A549 (cell line): ENCODE measurements around the gene TNS1. TPM values are rescaled to one million over a fixed set of nuclear protein-coding genes. Genes with fewer than 3 reads are reported as not detected.

ENCODE experiments used
- ATAC-seq, 2 experiments: fragments of 200-7000 bp in 1 of 2; fragments of >200 bp in 1 of 2; cut with Nextera tagmentation in 1 of 2; cut with Tn5 transposase in 1 of 2; 3 replicates each; pipeline versions ENCODE4 v1.8.0 to v1.9.1; 2018 to 2020; ENCODE audit warnings: mild to moderate bottlenecking in 1 of 2, moderate library complexity in 1 of 2
- CTCF ChIA-PET: fragments of 300-600 bp; sonication (Branson Sonifier 250); formaldehyde crosslinking; extraction: SDS; loops from one replicate; lab custom pipeline; 2021; ENCODE audit warnings: antibody characterized with exemption, inconsistent platforms; lab: Yijun Ruan, JAX
- POLR2A ChIA-PET: fragments of 350-600 bp; formaldehyde crosslinking; extraction: SDS; loops from one replicate; lab custom pipeline; 2021; ENCODE audit warnings: antibody characterized with exemption, inconsistent platforms; lab: Yijun Ruan, JAX
- DNase-seq, 2 experiments: peaks; one replicate each; pipeline versions ENCODE4 v3.0.0 to v3.0.0-alpha.2; 2011 to 2016; ENCODE audit warnings: low read depth in 1 of 2, low spot score in 1 of 2
- FAIRE-seq: peaks from 2 replicates; lab custom pipeline; 2011; peaks lifted over from hg19 to GRCh38; lab: Jason Lieb, UNC
- H3K27ac ChIP-seq, 2 experiments: fragments of >200 bp; sonication (Bioruptor Twin); formaldehyde crosslinking; 3 replicates each; pipeline ENCODE4 v1.5.1; 2016 to 2017
- H3K4me1 ChIP-seq: fragments of >200 bp; sonication (Bioruptor Twin); formaldehyde crosslinking; 3 replicates; pipeline ENCODE4 v1.6.1; 2016
- H3K4me2 ChIP-seq: fragments of >200 bp; sonication (Bioruptor Twin); formaldehyde crosslinking; 3 replicates; pipeline ENCODE4 v1.6.1; 2016
- H3K4me3 ChIP-seq: fragments of >200 bp; sonication (Bioruptor Twin); formaldehyde crosslinking; 3 replicates; pipeline ENCODE4 v1.5.1; 2016
- H3K9me3 ChIP-seq: fragments of >200 bp; sonication (Bioruptor Twin); formaldehyde crosslinking; 3 replicates; pipeline ENCODE4 v1.6.1; 2016
- BHLHE40 ChIP-seq: IDR thresholded peaks from 2 replicates; pipeline ENCODE4 v1.6.1; 2012; ENCODE audit warnings: low read depth, low read length, inconsistent platforms
- CBX8 ChIP-seq: fragments of 200-600 bp; sonication (generic); IDR thresholded peaks from 2 replicates; pipeline ENCODE4 v1.6.1; 2016
- EHF ChIP-seq: fragments of 250-450 bp; sonication (Bioruptor Pico); IDR thresholded peaks from 2 replicates; pipeline ENCODE4 v1.5.0; 2020; ENCODE audit warnings: mild to moderate bottlenecking
- ELK1 ChIP-seq: fragments of 150-350 bp; IDR thresholded peaks from 2 replicates; pipeline ENCODE4 v1.6.1; 2014; ENCODE audit warnings: low read depth, mild to moderate bottlenecking, low read length
- EP300 ChIP-seq, 2 experiments: fragments of >200 bp; sonication (Bioruptor Twin); formaldehyde crosslinking; IDR thresholded peaks; 2 replicates in 1 of 2; 3 replicates in 1 of 2; pipeline ENCODE4 v1.6.1; 2016 to 2017
- FOXS1 ChIP-seq: fragments of 250-450 bp; sonication (Bioruptor Pico); IDR thresholded peaks from 2 replicates; pipeline ENCODE4 v1.5.0; 2020; ENCODE audit warnings: mild to moderate bottlenecking, moderate library complexity
- HES2 ChIP-seq: fragments of >200 bp; sonication (Bioruptor Twin); formaldehyde crosslinking; IDR thresholded peaks from 2 replicates; pipeline ENCODE4 v1.6.1; 2016
- HEYL ChIP-seq: fragments of 250-450 bp; sonication (Bioruptor Pico); IDR thresholded peaks from 2 replicates; pipeline ENCODE4 v1.8.0; 2021; ENCODE audit warnings: mild to moderate bottlenecking, moderate library complexity
- KDM1A ChIP-seq: fragments of 200-600 bp; sonication (generic); IDR thresholded peaks from 2 replicates; pipeline ENCODE4 v1.6.1; 2016; ENCODE audit warnings: low read depth, mild to moderate bottlenecking
- KDM5A ChIP-seq: fragments of 200-600 bp; sonication (generic); IDR thresholded peaks from 2 replicates; pipeline ENCODE4 v1.6.1; 2016; ENCODE audit warnings: antibody characterized with exemption, mild to moderate bottlenecking
- NFE2L2 ChIP-seq: fragments of 150-350 bp; conservative IDR thresholded peaks from 2 replicates; pipeline ENCODE4 v1.6.1; 2014; ENCODE audit warnings: low read length
- POLR2A ChIP-seq: IDR thresholded peaks from 2 replicates; pipeline ENCODE4 v1.6.1; 2012; ENCODE audit warnings: mild to moderate bottlenecking, low read length
- RARB ChIP-seq: fragments of 250-450 bp; sonication (Bioruptor Pico); IDR thresholded peaks from 2 replicates; pipeline ENCODE4 v1.8.0; 2021; ENCODE audit warnings: mild to moderate bottlenecking, moderate library complexity
- RCOR1 ChIP-seq: fragments of 150-350 bp; IDR thresholded peaks from 2 replicates; pipeline ENCODE4 v1.6.1; 2014; ENCODE audit warnings: antibody characterized with exemption, low read length, low read depth
- SMC3 ChIP-seq: fragments of >200 bp; sonication (Bioruptor Twin); formaldehyde crosslinking; IDR thresholded peaks from 3 replicates; pipeline ENCODE4 v1.6.1; 2018; ENCODE audit warnings: inconsistent platforms
- USF2 ChIP-seq: fragments of 450-650 bp; IDR thresholded peaks from 2 replicates; pipeline ENCODE4 v1.6.1; 2014; ENCODE audit warnings: antibody characterized with exemption
- WGBS: methylation state at CpG from one replicate; pipeline ENCODE4 v1.1.6; 2017; ENCODE audit errors: missing lambda C conversion rate; 5-methylcytosine and 5-hydroxymethylcytosine counted together
- polyA plus RNA-seq, 4 experiments: library from polyadenylated mRNA; depleted of rRNA in 3 of 4; stranded (reverse); fragments of >200 nt; fragmentation: RNase III in 1 of 4; extraction: RNeasy Plus Mini Kit Qiagen cat#74134 plus additional on column Dnase treatment in 1 of 4; gene quantifications; 2 replicates in 3 of 4; 3 replicates in 1 of 4; pipeline ENCODE4 v1.2.3, GENCODE V29; 2011 to 2017
- TF ChIP-seq, protein P1 (sequence below): IDR thresholded peaks from 2 replicates; pipeline ENCODE4 v1.6.1; 2012; ENCODE audit warnings: low read depth, borderline replicate concordance
- TF ChIP-seq, protein P2 (sequence below): fragments of 200-600 bp; sonication (generic); IDR thresholded peaks from 2 replicates; pipeline ENCODE4 v1.6.1; 2016; ENCODE audit warnings: antibody characterized with exemption, mild to moderate bottlenecking, moderate library complexity

The TNS1 gene
- polyA plus RNA-seq, 2 of the 4 experiments (the other 2 are of a cell fraction): 4.9 to 10.6 TPM

DNA sequence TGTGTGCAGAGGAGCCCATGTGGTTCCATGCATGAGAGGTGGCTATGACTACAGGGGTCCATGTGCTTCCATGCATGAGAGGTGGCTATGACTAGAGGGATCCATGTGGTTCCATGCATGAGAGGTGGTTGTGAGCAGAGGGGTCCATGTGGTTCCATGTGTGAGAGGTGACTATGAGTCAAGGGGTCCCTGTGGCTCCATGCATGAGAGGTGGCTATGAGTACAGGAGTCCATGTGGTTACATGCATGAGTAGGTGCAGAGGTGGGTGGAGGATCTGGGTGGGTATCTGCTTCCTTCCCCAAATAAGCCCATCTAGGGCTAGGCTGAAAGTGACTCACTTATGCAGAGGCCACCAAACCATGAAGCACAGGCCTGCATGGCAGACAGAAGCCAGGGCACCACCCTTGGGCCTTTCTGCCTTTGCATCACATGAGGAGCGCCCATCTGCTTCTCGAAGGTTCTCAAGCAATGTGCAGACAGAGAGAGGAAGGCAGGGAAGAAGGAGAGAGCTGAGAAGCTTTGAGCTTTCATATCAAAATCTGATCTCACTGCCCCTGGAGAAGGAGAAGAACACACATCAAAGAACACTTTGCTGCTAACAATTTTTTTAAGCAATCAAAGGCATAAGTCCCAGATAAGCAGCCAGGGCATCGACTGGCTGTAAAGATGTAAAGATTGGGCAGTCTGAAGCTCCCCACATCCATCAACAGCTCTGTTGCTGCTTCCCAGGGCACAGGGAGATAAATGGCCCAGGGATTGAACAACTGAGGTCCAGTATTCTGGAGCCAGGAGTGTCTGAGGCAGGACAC lies 137.6 kb downstream of the TNS1 start:
- Histone ChIP-seq H3K27ac (no peak overlapping the region), H3K4me2 (no peak overlapping the region), H3K4me1 (no peaks in the 10 kb centered on the region), H3K9me3 (no peaks in the 10 kb centered on the region), H3K4me3 (no peak overlapping the region)
- FAIRE-seq (no peak), ATAC-seq (no peak), DNase-seq (no peak)
- CTCF ChIA-PET: interaction anchor here (0.8 to 11.4 kb wide), 4 partner anchors 12 to 79 kb away, joined by 3 to 67 read pairs (median 7); no protein-coding TSS in a partner anchor
- 59% methylated on average over 3 of the region's 3 CpGs for WGBS
- no peak for TF ChIP-seq HES2
- TF ChIP-seq EP300 (IDR thresholded peaks at IDR 0.05): no peak
- TF ChIP-seq CBX8: no peak
- TF ChIP-seq RCOR1: no peak
- TF ChIP-seq SMC3: no peak
- no peak for TF ChIP-seq ELK1
- TF ChIP-seq NFE2L2: no peak
- POLR2A ChIA-PET: no interaction called here

DNA sequence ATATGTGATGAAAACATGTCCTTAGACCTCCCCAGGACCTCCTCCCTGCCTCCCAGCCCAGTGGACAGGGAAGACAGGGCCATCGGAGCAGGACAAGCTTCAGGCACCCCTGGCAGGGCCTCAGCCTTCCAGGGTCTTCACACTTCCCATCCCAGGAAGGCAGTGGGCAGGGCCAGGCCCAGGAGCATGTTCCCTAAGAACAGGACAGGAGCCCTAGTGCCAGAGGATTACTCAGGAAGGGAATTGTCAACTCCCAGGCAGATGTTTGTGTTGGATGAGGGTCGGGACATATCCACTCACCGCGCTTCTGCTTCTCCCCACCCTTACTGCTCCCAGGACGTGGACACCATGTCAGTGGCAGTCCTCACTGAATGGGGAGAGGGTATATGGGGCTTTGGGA lies 138.9 kb downstream of the TNS1 start:
- Histone ChIP-seq H3K4me3 (no peak overlapping the region), H3K4me2 (no peak overlapping the region), H3K4me1 (no peaks in the 10 kb centered on the region), H3K27ac (no peak overlapping the region), H3K9me3 (no peaks in the 10 kb centered on the region)
- 71% methylated on average over 5 of the region's 5 CpGs for WGBS
- no peak for DNase-seq
- FAIRE-seq: no peak
- ATAC-seq: no peak
- ChIA-PET POLR2A (no interaction called here), CTCF (interaction anchor here (1.0 to 11.4 kb wide), 3 partner anchors 24 to 78 kb away, joined by 4 to 67 read pairs (median 9); no protein-coding TSS in a partner anchor)
- TF ChIP-seq FOXS1 (CRISPR knock-in tag) (no peak), KDM5A (no peak), HEYL (CRISPR knock-in tag) (no peak), USF2 (no peak), RARB (CRISPR knock-in tag) (no peak), EP300 (IDR thresholded peaks at IDR 0.05) (no peak), BHLHE40 (no peak), KDM1A (no peak)
- TF ChIP-seq, protein P1, sequence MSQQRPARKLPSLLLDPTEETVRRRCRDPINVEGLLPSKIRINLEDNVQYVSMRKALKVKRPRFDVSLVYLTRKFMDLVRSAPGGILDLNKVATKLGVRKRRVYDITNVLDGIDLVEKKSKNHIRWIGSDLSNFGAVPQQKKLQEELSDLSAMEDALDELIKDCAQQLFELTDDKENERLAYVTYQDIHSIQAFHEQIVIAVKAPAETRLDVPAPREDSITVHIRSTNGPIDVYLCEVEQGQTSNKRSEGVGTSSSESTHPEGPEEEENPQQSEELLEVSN: no peak

DNA sequence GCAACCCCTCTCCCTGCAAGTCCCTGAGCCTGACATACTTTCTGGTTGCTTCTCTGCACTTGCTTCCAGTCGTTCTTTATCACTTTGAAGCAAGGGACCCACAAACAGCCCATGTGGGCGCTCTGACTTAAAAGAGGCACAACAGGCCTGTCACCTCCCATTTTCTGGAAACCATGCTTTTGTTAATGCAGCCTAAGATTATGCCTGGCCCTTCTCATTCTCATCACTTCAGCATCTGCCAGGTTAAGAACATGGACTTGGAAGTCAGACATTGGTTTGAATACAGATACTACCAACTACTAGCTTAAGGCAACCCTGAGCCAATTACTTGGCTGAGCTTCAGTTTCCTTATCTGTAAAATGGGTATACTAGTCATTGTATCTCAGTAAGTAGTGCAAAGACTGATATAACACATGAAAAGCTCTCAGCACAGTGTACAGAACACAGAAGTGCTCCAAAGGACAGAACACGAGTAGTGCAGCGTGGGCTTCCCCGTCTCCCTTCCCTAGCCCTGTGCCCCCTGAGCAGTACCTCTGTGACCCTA lies 141.4 kb downstream of the TNS1 start:
- Histone ChIP-seq H3K27ac (no peak overlapping the region), H3K4me2 (no peak overlapping the region), H3K4me3 (no peak overlapping the region), H3K4me1 (no peaks in the 10 kb centered on the region), H3K9me3 (no peaks in the 10 kb centered on the region)
- CTCF ChIA-PET: interaction anchor here (0.6 to 11.4 kb wide), 3 partner anchors 16 to 224 kb away, joined by 3 to 67 read pairs (median 3); no protein-coding TSS in a partner anchor
- no peak for TF ChIP-seq CBX8
- no peak for TF ChIP-seq EHF
- TF ChIP-seq, protein P2, sequence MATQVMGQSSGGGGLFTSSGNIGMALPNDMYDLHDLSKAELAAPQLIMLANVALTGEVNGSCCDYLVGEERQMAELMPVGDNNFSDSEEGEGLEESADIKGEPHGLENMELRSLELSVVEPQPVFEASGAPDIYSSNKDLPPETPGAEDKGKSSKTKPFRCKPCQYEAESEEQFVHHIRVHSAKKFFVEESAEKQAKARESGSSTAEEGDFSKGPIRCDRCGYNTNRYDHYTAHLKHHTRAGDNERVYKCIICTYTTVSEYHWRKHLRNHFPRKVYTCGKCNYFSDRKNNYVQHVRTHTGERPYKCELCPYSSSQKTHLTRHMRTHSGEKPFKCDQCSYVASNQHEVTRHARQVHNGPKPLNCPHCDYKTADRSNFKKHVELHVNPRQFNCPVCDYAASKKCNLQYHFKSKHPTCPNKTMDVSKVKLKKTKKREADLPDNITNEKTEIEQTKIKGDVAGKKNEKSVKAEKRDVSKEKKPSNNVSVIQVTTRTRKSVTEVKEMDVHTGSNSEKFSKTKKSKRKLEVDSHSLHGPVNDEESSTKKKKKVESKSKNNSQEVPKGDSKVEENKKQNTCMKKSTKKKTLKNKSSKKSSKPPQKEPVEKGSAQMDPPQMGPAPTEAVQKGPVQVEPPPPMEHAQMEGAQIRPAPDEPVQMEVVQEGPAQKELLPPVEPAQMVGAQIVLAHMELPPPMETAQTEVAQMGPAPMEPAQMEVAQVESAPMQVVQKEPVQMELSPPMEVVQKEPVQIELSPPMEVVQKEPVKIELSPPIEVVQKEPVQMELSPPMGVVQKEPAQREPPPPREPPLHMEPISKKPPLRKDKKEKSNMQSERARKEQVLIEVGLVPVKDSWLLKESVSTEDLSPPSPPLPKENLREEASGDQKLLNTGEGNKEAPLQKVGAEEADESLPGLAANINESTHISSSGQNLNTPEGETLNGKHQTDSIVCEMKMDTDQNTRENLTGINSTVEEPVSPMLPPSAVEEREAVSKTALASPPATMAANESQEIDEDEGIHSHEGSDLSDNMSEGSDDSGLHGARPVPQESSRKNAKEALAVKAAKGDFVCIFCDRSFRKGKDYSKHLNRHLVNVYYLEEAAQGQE: no peak
- no peak for TF ChIP-seq POLR2A
- WGBS: 75% methylated on average over 5 of the region's 5 CpGs
- FAIRE-seq: no peak
- POLR2A ChIA-PET: no interaction called here
- no peak for DNase-seq
- ATAC-seq: no peak
